ENCODE measurements around the gene FAM111A.

Gene FAM111A

DNA sequence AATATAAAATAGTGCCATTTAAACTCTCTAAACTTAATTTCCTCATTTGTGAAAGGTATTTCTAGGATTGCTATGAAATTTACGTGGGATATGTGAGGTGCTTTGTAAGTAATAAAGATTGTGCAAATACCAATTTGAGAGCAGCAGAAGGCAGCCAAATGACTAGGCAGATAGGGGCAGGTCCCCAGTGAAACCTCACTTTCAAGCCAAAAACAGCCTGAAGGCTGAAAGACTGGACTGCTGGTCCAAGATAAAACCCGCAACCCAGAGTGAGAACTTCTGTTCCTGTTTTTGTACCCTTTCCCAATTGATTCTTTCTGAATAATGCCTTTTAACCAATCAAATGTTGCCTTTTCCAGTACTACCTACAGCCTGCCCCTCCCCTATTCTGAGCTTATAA, 36.5 kb downstream of the FAM111A start:
- DNase-seq (ENCODE audit: low spot score), result no peak

DNA sequence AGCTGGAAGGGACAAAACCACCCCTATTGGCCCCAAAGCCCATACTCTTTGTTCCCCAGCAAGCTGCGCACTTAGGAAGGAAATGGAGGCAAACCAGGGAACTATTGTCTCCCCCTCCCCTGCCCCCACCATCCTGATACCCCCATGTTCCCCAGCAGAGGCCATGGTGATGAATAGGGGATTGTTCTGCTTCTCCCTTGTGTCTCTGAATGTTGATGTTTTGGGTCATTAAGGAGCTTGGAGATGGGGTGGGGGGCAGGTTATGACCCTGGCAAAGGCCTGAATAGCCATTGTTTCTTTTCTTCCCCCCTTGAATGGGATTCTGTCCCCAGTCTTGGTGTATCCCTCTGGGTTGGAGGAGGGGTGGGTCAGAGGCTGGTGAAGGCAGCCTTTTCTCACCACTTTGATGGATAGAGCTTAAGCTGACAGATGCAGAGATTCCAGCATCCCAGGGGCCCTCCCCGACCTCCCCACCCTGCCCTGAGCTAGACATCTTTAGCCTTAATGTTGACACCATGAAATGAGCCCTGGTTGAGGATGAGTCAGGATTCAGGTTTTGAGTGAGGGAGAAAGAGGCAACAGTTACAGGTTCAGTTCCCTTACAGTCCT, 37.6 kb downstream of the FAM111A start:
- DNase-seq (ENCODE audit: low spot score), result no peak

DNA sequence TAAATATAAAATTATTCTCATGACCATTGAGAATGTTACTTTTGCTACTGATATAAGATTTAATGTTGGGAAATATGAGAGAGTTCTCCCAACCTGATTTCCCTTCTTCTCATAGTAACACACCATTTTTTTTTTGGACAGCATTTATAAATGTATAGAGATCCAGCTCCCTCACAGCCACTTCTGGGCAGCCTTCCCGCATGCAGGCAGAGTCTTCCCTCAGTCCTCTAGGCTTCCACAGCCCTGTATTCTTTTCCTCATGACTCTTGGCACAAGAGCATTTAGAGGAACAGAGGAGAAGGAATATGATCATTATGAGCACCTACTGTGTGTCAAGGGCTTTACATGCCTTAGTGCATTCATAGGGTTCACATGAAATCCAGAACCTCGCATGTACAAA, 38.3 kb downstream of the FAM111A start:
- no peak for DNase-seq (ENCODE audit: low spot score)

DNA sequence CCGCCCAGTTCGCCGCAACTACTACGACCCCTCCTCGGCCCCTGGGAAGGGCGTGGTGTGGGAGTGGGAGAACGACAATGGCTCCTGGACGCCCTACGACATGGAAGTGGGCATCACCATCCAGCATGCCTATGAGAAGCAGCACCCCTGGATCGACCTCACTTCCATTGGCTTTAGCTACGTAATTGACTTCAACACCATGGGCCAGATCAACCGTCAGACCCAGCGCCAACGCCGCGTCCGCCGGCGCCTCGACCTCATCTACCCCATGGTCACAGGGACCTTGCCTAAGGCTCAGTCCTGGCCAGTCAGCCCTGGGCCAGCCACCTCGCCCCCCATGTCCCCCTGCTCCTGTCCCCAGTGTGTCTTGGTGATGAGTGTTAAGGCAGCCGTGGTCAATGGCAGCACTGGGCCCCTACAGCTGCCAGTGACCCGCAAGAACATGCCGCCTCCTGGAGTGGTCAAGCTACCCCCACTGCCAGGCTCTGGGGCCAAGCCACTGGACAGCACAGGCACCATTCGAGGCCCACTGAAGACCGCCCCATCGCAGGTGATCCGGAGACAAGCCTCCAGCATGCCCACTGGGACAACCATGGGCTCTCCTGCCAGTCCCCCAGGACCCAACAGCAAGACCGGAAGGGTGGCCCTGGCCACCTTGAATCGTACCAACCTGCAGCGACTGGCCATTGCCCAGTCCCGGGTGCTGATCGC, 39.2 kb downstream of the FAM111A start:
- no peak for DNase-seq (ENCODE audit: low spot score)

DNA sequence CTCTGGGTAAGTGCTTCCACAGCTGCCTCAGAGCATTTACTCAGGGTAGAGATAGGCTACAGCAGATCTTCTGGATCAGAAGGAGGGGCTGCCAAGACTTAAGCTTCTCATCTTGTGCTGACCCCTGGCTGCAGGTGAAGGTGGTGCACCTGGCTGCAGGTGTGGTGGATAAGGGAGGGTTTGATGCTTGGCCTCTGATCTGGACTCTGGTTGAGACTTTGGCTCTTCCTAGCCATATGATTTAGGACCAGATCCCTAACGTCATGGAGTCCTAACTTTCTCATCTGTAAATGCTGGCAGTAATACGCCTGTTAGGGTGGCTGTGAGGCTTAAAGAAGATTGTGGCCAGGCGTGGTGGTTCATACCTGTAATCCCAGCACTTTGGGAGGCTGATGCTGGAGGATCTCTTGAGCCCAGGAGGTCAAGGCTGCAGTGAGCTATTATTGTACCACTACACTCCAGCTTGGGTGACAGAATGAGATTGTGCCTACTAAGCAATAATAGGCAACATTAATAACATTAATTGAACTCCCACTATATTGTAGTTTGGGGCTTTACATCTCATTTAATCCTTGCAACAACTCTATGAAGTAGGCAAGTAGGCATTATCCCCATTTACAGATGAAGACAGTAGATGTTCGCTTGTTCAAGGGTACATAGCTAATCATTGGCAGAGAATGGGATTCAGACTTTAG, 39.9 kb downstream of the FAM111A start:
- DNase-seq (ENCODE audit: low spot score), result no peak

DNA sequence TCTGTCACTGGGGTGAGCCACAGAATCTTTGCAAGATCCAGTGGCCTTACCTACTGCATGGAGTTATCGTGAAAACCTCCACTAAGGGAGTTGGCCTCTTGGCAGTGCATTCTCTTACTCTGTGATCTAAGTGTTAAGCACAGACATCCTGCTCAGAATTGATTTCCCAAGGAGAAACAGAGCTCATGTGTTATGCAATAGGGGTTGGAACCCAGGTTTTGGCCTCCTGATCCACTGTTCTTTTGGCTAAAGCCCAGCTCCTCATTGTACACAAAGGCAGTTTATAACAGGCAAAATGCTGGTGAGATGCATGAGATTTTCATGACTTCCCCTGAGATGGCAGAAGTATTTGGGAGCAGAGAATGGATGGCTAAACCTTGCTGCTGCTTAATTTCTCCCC, 41.1 kb downstream of the FAM111A start:
- no peak for DNase-seq (ENCODE audit: low spot score)

DNA sequence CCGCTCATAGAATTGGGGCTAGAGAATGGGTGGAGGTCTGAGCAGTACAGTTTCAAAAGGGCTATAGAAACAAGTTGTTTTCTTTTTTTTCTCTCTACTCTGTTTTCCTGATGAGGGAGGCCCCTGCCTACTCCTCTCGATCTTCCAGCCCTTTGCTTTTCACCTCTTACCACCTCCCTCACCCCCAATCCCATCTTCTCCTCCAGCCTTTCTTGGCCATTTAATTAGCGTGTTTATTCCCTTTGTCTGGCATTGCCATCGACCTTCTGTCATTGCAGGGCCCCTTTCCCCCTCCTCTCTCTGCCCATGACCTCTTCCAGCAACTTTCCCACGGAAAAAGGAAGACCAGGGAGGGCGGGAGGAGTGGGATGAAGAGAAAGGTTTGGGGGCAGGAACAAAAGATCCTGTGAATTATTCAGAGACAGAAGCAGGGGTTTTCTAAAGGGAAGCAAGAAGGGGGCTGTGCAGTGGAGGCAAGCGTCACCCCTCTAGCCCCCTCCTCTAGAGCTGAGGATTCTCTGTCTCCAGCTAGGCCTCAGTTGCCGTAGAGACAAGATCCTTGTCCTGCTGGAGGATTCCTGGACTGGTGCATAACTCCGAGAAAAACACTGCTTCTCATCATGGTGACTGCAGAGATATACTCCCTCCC, 42.2 kb downstream of the FAM111A start:
- DNase-seq (ENCODE audit: low spot score), result no peak

DNA sequence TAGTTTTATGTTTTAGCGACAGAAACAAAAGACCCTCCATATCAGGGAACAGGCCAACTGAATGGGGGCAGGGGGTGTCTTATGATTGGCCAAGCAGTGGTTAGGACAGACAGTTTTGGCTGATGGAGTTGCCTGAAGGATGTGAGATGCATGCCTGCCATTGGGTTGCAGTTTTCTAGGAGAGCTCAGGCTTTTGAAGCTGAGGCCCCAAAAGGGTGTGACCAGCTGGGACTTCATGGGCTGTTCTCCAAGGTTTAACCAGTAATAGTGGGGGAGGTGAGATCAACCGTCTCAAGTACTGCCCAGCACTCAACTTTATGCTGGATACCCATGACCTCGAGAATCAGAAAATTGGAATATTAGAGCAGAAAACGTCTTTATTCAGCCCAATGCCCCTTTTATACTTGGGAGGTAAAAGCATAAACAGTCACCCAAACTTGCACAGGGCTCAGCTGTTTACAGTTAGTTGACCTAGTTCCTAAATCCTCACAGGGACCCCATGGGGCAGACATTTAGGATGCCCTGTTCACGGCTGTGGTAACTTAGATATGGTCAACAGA, 42.8 kb downstream of the FAM111A start:
- DNase-seq (ENCODE audit: low spot score), result no peak

DNA sequence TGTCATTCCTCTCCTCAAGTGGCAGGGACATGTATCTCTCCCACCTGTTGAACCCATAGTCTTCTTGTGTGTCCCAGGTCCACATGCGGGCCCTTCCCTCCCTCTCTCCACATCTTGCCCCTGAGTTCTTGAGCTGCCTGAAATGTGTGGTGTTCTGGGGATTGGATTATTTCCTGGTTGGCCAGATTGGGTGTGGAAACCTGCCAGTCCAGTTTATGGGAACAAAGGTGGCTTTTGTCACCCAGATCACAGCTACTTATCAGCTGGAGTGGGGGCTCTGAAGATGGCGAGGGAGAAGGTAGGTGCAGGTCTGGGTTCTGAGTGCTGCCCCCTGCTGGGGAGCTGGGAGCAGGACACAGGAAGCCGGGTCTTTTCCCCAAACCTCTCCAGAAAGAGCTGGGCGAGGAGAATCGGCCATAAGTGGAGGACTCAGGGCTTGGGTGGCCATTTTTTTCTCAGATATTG, 43.5 kb downstream of the FAM111A start:
- peak; percentile 49 for DNase-seq (ENCODE audit: low spot score)

DNA sequence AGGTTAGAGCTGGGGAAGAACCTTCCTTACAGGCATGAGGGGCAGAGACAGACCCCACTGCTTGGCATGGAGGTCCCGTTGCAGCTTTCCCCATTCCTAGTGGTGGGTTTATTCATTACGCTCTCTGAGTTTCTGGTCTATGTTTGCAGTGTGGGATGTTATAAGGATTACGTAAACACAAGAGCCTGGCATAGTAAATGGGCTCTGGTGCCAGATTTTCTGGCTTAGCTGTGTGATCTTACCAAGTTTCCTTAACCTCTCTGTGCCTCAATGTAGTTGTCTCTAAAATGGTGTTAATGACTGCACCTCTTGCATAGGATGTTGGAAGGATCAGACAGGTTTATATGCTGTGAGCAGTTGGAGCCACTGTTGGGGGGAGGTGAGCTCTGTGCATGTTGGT, 44.4 kb downstream of the FAM111A start:
- no peak for DNase-seq (ENCODE audit: low spot score)

DNA sequence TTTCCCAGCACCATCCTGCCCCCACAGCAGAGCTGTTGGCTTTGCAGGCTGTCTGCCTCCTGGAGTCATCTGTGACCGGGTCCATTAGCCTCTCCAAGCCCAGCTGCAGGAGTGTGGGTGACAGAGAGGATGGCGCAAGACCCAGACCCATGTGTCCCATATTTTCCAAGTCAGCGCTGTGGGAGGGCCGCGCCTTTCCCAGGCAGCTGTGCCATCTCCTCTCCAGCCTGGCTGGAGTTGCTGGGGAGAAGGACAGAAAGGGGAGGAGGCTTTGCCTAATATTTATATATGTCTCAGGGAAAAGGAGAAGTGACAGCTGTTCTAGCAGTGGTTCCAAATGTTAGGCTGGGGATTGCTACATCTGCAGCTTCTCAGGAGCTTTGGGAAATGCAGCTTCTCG, 44.9 kb downstream of the FAM111A start:
- DNase-seq (ENCODE audit: low spot score), result peak; percentile 51

DNA sequence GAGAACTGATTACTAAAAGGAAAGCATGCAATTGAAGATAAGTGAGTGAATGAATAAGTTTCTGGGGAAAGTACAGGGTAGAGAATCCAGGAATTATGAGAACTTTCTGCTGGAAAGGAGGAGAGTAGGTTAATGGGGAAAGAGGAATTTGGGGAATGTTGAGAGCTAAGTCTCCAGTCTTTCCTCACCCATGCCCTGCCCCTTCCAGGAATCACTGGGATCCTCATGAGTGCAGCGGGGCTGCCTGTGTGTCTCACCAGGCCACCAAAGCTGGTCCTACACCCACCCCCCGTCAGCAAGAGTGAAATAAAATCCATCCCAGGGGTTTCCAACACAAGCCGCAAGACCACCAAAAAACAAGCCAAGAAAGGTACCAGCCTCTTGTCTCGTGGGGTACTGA, 46.3 kb downstream of the FAM111A start:
- peak; percentile 45 for DNase-seq (ENCODE audit: low spot score)

DNA sequence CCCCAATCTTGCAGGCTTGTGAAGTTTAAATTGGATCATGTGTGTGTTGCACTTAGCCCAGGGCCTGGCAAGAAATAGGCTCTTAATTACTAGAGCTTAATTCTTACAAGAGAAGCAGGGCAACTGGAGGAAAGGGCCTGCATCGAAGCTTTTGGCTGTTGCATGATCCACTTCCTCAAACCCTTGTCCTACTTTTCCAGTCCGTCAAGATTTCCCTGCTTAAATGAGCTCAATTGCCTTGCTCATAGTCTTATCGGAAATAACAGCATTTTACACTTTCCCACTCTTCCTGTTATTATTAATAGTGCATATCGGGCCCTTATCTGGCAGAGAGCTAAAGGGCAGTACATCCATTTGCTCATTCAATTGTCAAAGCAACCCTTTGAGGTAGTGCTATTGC, 47.3 kb downstream of the FAM111A start:
- DNase-seq (ENCODE audit: low spot score), result no peak

DNA sequence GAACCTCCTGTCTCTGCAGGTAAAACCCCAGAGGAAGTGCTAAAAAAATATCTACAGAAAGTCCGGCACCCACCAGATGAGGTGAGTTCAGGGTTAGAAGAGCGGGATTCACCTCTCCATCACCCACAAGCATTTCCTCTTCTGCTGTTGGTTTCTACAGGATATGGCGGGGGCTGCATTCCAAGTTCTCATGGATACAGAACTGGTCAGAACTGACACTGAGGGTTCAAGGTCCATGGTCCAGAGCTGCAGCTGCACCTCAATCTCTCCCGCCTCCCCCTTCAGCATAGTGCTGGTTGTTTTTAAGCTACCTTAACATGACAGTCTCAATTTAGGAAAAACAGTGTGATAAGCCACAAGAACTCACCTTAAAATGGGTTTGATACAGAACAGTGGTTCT, 48.4 kb downstream of the FAM111A start:
- DNase-seq (ENCODE audit: low spot score), result no peak

DNA sequence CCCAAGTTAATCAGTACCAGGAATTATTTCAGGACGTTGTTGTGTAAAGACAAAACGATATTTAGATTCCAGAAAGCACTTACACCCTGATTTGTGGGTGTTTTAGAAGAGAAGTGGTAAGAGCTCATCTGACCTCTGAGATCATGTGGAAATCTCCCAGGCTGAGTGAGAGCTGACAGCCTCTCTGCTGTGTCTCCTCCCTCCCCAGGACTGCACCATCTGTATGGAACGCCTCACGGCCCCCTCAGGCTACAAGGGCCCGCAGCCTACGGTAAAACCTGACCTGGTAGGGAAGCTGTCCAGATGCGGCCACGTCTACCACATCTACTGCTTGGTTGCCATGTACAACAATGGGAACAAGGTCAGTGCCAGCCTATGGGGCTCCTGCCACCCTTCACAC, 49.2 kb downstream of the FAM111A start:
- no peak for DNase-seq (ENCODE audit: low spot score)

DNA sequence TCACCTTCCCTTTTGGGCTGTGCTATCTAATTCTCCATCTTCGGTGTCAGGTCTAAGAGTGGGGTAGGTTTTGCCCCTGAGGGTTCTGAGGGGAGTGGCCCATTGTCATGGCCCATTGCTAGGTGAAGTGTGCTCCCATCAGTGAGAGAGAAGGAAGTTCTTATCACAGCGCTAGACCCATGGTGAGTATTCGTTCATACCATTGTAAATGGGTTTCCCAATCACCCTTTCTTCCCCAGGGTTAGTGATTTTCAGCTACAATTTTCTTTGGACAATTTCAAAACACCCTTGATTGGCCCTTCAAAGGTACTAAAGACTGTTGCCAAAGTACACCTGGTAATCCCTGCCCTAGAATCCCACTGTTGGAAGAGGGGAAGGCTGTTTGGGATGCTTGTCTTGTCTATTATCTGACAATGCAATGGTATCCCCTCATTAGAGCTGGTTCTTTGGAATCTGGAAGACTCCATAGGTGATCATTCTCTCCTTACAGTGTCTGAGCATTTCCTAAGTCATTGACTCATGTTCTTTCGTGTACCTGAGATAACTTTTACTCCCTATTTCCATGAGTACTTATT, 49.9 kb downstream of the FAM111A start:
- DNase-seq (ENCODE audit: low spot score), result no peak

DNA sequence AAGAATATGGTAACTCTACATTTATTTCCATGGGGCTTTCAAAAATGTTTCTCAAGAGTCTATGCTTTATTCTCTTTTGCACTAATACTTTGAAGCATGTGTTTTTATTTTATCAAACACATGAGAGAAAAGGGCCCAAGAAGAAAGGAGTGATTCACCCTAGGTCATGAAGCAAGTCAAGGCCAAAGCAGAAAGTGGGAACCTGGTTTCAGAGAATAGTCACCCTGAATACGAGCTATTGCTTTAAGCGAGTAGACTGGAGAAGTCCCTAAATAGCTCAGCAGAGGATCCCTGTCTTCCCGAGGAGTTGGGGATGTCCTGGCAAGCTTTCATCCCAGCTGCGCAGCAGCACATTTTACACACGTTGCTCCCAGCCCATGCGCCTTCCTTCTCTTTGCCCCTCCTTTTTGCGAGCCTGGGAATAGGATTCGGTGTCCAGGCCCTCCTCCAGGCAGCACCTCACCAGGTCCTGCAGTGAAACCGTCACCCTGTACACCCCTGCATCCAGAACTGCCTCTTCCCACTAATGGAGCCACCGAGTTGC, 51.0 kb downstream of the FAM111A start:
- no peak for DNase-seq (ENCODE audit: low spot score)

DNA sequence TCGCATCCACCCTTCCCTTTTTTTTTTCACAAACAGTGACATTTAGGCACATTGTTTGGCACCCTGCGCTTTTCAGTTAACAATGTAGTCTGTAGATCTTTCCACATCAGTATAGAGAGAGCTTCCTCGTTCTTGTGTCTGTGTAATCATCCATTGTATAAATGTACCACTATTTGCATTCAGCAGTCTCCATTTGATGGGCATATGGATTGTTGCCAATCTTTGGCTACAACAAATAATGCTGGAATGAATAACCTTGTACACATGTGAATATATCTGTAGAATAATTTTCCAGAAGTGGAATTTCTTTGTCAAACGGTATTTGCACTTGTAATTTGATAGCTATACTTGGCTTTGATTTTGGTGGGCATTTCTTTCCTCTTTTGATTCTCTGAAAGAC, 52.9 kb downstream of the FAM111A start:
- no peak for DNase-seq (ENCODE audit: low spot score)

DNA sequence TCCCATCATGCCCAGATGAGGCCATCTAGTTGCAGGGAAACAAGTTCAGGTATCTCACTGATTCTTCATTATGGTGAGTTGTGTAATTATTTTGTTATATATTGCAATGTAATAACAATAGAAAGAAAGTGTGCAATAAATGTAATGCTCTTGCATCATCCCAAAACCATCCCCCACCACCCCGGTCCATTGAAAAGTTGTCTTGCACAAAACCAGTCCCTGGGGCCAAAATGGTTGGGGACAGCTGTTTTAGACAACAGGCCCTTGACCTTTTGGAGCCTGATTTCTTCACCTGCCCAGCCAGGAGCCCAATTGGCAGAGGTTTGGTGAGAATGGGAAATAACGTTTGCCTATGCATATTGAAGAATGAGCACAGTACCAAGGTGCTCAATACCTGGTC, 54.1 kb downstream of the FAM111A start:
- DNase-seq (ENCODE audit: low spot score), result no peak

DNA sequence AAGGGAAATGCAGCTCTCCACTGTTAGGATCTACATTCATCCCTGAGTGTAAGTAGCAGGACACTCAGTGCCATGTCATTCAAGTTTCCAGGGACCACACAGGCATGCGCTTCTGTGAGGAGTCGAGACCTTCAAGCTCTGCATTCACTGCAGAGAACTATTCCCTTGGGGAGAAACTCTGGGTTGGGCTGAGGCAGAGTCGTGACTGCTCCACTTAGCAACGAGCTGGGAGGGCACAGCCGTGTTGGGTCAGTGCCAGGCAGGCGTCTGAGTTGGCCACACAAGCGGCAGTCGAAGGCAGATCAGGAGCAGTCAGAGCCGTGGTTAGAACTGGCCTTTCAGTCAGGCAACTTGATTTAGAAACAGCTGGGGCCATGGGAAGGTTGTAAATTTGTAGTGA, 55.3 kb downstream of the FAM111A start:
- DNase-seq (ENCODE audit: low spot score), result peak; percentile 79

DNA sequence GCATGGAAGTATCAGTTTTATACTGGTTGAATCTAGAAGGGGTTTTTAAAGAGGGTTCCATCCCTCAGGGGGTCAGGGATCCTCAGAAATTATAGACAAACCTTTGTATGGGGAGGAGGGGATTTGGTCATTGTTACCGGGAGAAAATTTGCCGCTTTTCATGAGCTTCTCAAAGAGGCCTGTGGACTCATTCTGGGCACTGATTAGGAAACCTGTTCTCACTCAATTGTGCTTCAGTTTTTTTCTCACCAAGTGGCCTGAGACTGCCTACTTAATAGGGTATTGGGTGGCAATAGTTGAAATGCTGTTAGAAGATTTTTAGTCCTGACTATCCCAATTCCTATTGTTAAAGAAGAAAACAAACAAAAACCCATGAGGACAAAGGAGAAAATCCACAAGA, 56.1 kb downstream of the FAM111A start:
- no peak for DNase-seq (ENCODE audit: low spot score)
